AG09309 (cell line): ENCODE results near the gene HIPK1.

Source experiments
- DNase-seq: peaks from one replicate; pipeline ENCODE4 v3.0.0-alpha.2; 2010; ENCODE audit warnings: low read depth
- H3K4me3 ChIP-seq: 2 replicates; pipeline ENCODE4 v1.5.1; 2011; ENCODE audit warnings: mild to moderate bottlenecking, low read depth, low read length, moderate library complexity; ENCODE audit not compliant: control insufficient read depth
- TF ChIP-seq, protein P1 (sequence below): IDR thresholded peaks from 2 replicates; pipeline ENCODE4 v1.5.1; 2011; ENCODE audit warnings: mild to moderate bottlenecking, low read depth, low read length, inconsistent platforms; ENCODE audit not compliant: insufficient read depth, control insufficient read depth; ENCODE audit errors: missing control alignments

HIPK1 gene

DNA sequence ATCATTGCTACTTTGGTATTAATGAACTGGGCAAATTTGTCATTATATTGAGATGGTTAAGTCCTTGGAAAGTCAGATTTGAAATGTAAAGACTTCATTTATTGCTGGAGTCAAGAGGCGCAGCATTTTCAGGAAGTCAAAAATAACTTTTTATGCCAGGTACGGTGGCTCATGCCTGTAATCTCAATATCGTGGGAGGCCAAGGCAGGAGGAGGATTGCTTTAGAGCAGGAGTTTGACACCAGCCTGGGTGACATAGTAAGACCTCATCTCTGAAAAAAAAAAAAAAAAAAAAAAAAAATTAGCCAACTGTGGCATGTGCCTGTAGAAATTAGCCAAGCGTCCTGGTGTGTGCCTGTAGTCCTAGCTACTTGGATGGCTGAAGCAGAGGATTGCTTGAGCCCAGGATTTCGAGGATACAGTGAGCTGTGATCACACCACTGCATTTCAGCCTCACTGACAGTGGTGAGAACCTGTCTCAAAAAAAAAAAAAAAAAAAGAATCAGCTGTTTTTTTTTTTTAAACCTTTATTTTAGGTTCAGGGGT lies 5.5 kb downstream of the HIPK1 start:
- H3K4me3 ChIP-seq: no peak overlapping the region
- no peak for DNase-seq
- TF ChIP-seq, protein P1, sequence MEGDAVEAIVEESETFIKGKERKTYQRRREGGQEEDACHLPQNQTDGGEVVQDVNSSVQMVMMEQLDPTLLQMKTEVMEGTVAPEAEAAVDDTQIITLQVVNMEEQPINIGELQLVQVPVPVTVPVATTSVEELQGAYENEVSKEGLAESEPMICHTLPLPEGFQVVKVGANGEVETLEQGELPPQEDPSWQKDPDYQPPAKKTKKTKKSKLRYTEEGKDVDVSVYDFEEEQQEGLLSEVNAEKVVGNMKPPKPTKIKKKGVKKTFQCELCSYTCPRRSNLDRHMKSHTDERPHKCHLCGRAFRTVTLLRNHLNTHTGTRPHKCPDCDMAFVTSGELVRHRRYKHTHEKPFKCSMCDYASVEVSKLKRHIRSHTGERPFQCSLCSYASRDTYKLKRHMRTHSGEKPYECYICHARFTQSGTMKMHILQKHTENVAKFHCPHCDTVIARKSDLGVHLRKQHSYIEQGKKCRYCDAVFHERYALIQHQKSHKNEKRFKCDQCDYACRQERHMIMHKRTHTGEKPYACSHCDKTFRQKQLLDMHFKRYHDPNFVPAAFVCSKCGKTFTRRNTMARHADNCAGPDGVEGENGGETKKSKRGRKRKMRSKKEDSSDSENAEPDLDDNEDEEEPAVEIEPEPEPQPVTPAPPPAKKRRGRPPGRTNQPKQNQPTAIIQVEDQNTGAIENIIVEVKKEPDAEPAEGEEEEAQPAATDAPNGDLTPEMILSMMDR: no peak

DNA sequence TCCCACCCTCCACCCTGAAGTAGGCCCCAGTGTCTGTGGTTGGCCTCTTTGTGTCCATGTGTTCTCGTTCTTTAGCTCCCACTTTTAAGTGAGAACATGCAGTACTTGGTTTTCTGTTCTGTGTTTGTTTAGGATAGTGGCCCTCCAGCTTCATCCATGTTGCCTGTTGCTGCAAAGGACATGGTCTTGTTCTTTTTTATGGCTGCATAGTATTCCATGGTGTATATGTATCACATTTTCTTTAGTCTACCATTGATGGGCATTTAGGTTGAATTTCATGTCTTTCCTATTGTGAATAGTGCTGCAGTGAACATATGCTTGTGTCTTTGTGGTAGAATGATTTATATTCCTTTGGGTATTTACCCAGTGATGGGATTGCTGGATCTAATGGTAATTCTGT lies 6.1 kb downstream of the HIPK1 start:
- H3K4me3 ChIP-seq: no peak overlapping the region
- TF ChIP-seq, protein P1: no peak
- no peak for DNase-seq

DNA sequence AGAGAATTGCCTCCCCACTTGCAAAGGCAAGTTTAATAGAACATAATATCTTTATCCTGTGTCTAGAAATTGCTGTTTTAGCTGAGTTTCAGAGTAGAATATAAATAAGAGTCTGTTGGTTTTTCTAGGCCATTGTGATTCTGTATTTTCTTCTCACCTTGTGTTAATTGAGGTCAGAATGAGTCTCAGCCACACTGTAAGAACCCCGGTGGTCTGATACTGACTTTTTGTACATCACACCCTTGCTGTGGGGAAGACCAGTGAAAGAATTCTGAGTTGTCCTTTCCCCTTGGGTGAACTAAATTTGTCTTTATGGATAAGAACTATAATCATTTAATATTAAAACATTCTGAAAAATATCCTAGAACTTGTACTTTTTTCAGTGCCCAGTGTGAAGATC lies 6.8 kb downstream of the HIPK1 start:
- no peak for DNase-seq
- no peak overlapping the region for H3K4me3 ChIP-seq

DNA sequence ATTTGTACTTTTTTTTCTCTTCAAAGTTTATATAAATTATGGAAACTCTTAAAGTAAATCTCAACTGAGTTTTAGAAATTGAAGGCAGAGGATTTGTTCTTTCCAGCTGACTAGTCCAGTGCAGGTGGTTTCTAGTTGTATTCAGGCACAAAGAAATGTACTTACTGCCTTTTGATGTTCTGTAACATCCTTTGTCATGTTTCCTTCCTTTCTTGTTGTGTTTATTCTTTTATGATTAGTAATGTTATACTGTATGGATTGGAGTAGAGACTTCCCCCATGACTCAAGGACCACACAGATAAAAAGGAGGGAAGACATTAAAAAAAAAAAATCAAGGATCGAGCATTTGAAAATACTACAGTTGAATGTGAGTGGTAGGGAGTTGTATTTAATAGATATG lies 8.0 kb downstream of the HIPK1 start:
- no peak for DNase-seq
- TF ChIP-seq, protein P1: no peak
- H3K4me3 ChIP-seq: no peak overlapping the region

More for the DNA sequence above, 6.8 kb downstream of the HIPK1 start:
- TF ChIP-seq, protein P1: no peak

GRCh38 chr1:113938192-113938591 lies 9.1 kb downstream of the HIPK1 start:
- H3K4me3 ChIP-seq: no peak overlapping the region
- DNase-seq: no peak
- TF ChIP-seq, protein P1: no peak

GRCh38 chr1:113940365-113941244 lies 11.5 kb downstream of the HIPK1 start:
- H3K4me3 ChIP-seq: no peak overlapping the region
- TF ChIP-seq, protein P1: no peak
- no peak for DNase-seq
